Fibroblast of skin of right biceps (primary cell): ENCODE measurements around the gene ALB.

Experiments
- DNase-seq: peaks from one replicate; pipeline ENCODE4 v3.0.0-alpha.2; 2013

The ALB gene

GRCh38 chr4:73432169-73433000, 28.3 kb downstream of the ALB start:
- no peak for DNase-seq

- no peak for DNase-seq
These were observed 29.1 kb downstream of the ALB start for GRCh38 chr4:73433140-73433539.

GRCh38 chr4:73434311-73434710, 30.2 kb downstream of the ALB start:
- DNase-seq: no peak

- DNase-seq: no peak
These were observed 31.9 kb downstream of the ALB start, which contains the start of gene AFP for GRCh38 chr4:73435984-73436383. AFP (plus strand) TSS chr4:73436221; CDS start chr4:73436263, 42 bp downstream.

GRCh38 chr4:73436674-73437557, 32.8 kb downstream of the ALB start:
- no peak for DNase-seq

GRCh38 chr4:73437558-73437956, 33.5 kb downstream of the ALB start:
- DNase-seq: no peak

- no peak for DNase-seq
These were observed 34.0 kb downstream of the ALB start for GRCh38 chr4:73438048-73438447.

GRCh38 chr4:73438582-73439215, 34.6 kb downstream of the ALB start:
- no peak for DNase-seq

- no peak for DNase-seq
These were observed 35.4 kb downstream of the ALB start for GRCh38 chr4:73439445-73439844.

- DNase-seq: no peak
These were observed 35.9 kb downstream of the ALB start for GRCh38 chr4:73439991-73440390.

GRCh38 chr4:73440653-73441052, 36.6 kb downstream of the ALB start:
- DNase-seq: no peak

GRCh38 chr4:73442275-73442674, 38.2 kb downstream of the ALB start:
- no peak for DNase-seq

GRCh38 chr4:73443224-73443623, 39.1 kb downstream of the ALB start:
- DNase-seq: no peak

- no peak for DNase-seq
These were observed 41.6 kb downstream of the ALB start for GRCh38 chr4:73445383-73446335.

- DNase-seq: peak; percentile 54
These were observed 42.4 kb downstream of the ALB start for GRCh38 chr4:73446336-73446938.

- DNase-seq: peak; percentile 82
These were observed 43.6 kb downstream of the ALB start for GRCh38 chr4:73447671-73448070.

- no peak for DNase-seq
These were observed 44.5 kb downstream of the ALB start for GRCh38 chr4:73448448-73449203.

- DNase-seq: peak; percentile 93
These were observed 46.4 kb downstream of the ALB start for GRCh38 chr4:73450398-73451004.

- peak; percentile 37 for DNase-seq
These were observed 47.3 kb downstream of the ALB start for GRCh38 chr4:73451404-73451803.

GRCh38 chr4:73451981-73452747, 48.1 kb downstream of the ALB start:
- peak; percentile 7 for DNase-seq
